A549 treated with Mapracorat at 1 μM for 4 hours (cell line): ENCODE results near the gene ZCWPW1. TPM values are rescaled to one million over a fixed set of nuclear protein-coding genes. Genes with fewer than 3 reads are reported as not detected.

ENCODE experiments used
- total RNA-seq: library from RNA; stranded (reverse); fragments of 200-300 nt; extraction: Qiagen RNA extraction; gene quantifications from 5 replicates; pipeline ENCODE4 v1.2.3, GENCODE V29; 2022

The ZCWPW1 gene, protein sequence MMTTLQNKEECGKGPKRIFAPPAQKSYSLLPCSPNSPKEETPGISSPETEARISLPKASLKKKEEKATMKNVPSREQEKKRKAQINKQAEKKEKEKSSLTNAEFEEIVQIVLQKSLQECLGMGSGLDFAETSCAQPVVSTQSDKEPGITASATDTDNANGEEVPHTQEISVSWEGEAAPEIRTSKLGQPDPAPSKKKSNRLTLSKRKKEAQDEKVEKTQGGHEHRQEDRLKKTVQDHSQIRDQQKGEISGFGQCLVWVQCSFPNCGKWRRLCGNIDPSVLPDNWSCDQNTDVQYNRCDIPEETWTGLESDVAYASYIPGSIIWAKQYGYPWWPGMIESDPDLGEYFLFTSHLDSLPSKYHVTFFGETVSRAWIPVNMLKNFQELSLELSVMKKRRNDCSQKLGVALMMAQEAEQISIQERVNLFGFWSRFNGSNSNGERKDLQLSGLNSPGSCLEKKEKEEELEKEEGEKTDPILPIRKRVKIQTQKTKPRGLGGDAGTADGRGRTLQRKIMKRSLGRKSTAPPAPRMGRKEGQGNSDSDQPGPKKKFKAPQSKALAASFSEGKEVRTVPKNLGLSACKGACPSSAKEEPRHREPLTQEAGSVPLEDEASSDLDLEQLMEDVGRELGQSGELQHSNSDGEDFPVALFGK
- total RNA-seq: 0.85 to 1.9 TPM (median 1.3 TPM) in 5 replicates

DNA sequence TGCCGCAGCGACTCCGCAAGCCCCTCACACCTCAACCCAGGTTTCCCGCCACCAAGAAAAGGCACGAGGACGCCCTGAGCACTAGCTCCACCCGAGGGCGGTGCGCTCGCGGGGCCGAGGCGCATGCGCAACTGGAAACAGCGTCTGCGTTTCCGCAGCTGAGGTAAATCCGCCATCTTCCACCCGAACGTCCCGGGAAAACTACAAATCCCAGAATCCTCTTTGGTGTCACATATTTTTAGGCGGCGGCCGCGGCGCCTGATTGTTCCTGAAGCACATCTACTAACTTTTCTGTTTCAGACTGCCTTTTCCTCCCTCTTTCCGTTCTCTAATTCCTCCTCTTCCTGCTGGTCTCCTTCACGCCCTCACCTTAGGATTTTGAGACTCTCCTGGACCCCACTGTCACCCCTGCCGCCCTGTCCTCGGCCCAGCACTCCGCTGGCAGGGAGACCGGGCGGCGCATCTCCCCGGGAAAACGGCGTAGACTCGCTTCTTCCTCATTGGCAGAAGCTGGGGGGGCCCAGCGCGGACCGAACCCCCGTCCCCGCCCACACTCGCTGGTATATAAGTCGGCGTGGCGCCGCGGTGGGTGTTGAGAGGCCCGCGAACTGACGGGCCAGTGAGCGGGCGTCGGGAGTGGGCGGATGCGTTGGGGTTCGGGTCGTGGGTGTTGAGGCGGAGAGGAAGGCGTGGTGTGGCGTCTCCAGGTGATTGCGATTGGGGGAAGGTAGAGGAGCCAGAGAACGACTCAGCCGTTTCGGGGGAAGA lies at the start of gene ZCWPW1:
Gene ZCWPW1, minus strand, starts transcription at position 505 of the 768 bp plus-strand sequence. CDS start 8,054 bp downstream, outside the sequence.

DNA sequence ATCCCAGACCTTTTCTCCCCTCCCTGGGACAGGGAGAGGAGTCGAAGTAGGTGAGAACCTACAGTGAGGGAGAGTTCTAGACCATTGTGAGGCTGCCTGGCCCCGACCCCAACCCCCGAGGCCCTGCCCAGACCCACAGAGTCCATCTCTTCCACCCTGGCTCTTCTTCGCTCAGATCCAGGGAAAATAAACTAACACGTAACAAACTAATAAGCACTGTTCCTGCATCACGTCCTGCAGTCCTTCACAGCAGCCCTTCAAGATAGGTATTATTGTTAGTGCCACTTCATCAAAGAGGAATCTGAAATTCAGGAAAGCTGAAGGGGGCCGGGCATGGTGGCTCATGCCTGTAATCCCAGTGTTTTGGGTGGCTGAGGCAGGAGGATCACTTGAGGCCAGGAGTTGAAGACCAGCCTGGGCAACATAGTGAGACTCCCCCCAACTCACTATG lies 35.7 kb upstream of the ZCWPW1 start, which contains the start of gene SPACDR:
Gene SPACDR, minus strand, starts transcription at position 51 of the 451 bp plus-strand sequence. CDS start 235 bp downstream, outside the sequence.

DNA sequence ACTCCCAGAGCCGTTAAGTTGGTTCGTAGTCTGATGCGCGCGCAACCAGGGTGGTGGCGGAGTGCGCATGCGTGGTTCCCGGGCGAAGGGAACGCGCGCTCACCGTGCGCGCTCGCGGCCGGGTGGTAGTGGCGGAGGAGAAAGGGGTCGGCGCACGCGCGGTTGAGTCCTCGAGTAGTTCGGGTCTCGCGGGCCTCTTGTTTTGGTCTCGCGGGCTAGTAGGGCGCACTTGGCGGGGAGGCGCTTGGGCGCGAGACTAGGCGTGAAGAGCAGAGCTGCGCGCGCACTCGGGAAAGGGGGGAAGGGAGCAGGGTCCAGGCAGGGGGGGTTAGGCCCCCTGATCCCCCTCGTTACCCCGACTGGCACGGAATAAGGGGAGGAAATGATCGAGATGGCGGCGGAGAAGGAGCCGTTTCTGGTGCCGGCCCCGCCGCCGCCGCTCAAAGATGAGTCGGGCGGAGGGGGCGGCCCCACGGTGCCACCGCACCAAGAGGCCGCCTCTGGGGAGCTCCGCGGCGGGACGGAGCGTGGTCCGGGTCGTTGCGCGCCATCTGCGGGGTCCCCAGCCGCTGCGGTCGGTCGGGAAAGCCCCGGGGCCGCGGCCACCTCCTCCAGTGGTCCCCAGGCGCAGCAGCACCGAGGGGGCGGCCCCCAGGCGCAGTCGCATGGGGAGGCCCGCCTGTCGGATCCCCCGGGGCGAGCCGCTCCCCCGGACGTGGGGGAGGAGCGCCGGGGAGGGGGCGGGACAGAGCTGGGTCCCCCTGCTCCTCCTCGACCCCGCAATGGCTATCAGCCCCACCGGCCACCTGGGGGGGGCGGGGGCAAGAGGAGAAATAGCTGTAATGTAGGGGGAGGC lies 1.4 kb upstream of the ZCWPW1 start, which contains the start of gene MEPCE:
Gene MEPCE, plus strand, starts transcription at position 195 of the 856 bp plus-strand sequence. Its CDS starts 188 bp downstream, at position 383.

DNA sequence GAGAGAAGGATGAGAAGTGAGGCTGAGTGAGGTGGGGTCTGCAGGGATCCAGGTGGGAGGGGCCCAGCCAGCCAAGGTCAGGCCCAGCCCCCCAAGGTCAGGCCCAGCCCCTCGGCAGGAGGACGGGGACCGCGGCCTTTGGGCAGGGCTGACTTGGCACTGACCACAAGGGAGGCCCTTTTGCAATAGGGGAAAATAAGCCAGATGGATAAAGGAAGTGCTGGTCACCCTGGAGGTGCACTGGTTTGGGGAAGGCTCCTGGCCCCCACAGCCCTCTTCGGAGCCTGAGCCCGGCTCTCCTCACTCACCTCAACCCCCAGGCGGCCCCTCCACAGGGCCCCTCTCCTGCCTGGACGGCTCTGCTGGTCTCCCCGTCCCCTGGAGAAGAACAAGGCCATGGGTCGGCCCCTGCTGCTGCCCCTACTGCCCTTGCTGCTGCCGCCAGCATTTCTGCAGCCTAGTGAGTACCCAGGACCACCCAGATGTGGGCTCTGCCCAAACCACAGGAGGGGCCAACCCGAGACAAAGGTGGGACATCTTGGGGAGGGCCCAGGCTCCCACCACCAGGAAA lies 55.2 kb downstream of the ZCWPW1 start, which contains the start of gene PILRA:
Gene PILRA, plus strand, starts transcription at position 227 of the 571 bp plus-strand sequence. Its CDS starts 170 bp downstream, at position 397.

DNA sequence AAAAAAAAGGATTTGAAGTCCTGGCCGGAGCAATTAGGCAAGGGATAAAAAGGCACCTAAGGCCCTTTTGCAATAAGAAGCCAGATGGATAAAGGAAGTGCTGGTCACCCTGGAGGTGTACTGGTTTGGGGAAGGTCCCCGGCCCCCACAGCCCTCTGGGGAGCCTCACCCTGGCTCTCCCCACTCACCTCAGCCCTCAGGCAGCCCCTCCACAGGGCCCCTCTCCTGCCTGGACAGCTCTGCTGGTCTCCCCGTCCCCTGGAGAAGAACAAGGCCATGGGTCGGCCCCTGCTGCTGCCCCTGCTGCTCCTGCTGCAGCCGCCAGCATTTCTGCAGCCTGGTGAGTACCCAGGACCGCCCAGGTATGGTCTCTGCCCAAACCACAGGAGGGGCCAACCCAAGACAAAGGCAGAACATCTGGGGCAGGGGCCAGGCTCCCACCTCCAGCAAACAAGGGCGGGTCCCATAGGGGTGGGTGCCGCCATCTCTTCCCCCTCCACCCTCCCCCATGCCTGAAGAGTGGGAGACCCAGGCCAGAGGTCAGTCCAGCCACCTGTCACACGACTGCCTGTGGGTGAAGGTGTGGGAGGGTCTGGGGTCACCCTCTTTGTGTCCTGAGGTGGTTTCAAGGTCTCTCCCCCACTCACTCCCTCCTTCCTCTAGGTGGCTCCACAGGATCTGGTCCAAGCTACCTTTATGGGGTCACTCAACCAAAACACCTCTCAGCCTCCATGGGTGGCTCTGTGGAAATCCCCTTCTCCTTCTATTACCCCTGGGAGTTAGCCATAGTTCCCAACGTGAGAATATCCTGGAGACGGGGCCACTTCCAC lies 70.3 kb downstream of the ZCWPW1 start, which contains the start of gene PILRB:
Gene PILRB, plus strand, starts transcription at position 91 of the 830 bp plus-strand sequence. Its CDS starts 186 bp downstream, at position 277.

Other genes with a start within 250 kb of the ZCWPW1 start
- gene PVRIG, start 208.8 kb downstream of the ZCWPW1 start, total RNA-seq: not detected in 5 replicates
- not detected in 5 replicates for gene SPDYE3, start 121.0 kb downstream of the ZCWPW1 start, total RNA-seq
- 21.1 to 37.1 TPM (median 26.3 TPM) in 5 replicates for gene PILRB, start 70.6 kb downstream of the ZCWPW1 start, total RNA-seq
- 4.1 to 6.3 TPM (median 4.4 TPM) in 5 replicates for gene PILRA, start 55.2 kb downstream of the ZCWPW1 start, total RNA-seq
- 38.4 to 47.7 TPM (median 42.2 TPM) in 5 replicates for gene MEPCE, start 1.1 kb upstream of the ZCWPW1 start, total RNA-seq
- gene PPP1R35, start 7.8 kb upstream of the ZCWPW1 start, total RNA-seq: 31.6 to 58.1 TPM (median 51.3 TPM) in 5 replicates
- 0.48 to 0.94 TPM (median 0.89 TPM) in 5 replicates for gene SPACDR, start 35.6 kb upstream of the ZCWPW1 start, total RNA-seq
- 43.7 to 57.5 TPM (median 54.5 TPM) in 5 replicates for gene TSC22D4, start 50.5 kb upstream of the ZCWPW1 start, total RNA-seq
- gene NYAP1, start 55.2 kb upstream of the ZCWPW1 start, total RNA-seq: 2.7 to 6.3 TPM (median 4.1 TPM) in 5 replicates
- 26.8 to 45.2 TPM (median 37.4 TPM) in 5 replicates for gene AGFG2, start 110.5 kb upstream of the ZCWPW1 start, total RNA-seq
- gene SAP25, start 145.2 kb upstream of the ZCWPW1 start, total RNA-seq: 0.34 to 0.60 TPM (median 0.53 TPM) in 4 of 5 replicates, not detected in the other
- gene LRCH4, start 157.4 kb upstream of the ZCWPW1 start, total RNA-seq: 12.3 to 18.3 TPM (median 16.0 TPM) in 5 replicates
- 0.12 to 0.56 TPM (median 0.28 TPM) in 4 of 5 replicates, not detected in the other for gene FBXO24, start 157.6 kb upstream of the ZCWPW1 start, total RNA-seq
- 7.7 to 12.2 TPM (median 8.8 TPM) in 5 replicates for gene PCOLCE, start 173.7 kb upstream of the ZCWPW1 start, total RNA-seq
- 16.7 to 21.3 TPM (median 19.8 TPM) in 5 replicates for gene MOSPD3, start 183.8 kb upstream of the ZCWPW1 start, total RNA-seq
- 1.7 to 3.0 TPM (median 2.7 TPM) in 5 replicates for gene TFR2, start 212.8 kb upstream of the ZCWPW1 start, total RNA-seq
- not detected in 5 replicates for gene ACTL6B, start 227.7 kb upstream of the ZCWPW1 start, total RNA-seq
- 164 to 260 TPM (median 253 TPM) in 5 replicates for gene GNB2, start 245.0 kb upstream of the ZCWPW1 start, total RNA-seq